Small intestine (tissue), 7 donors: ENCODE results near the gene P2RX3. TPM values are rescaled to one million over a fixed set of nuclear protein-coding genes. Genes with fewer than 3 reads are reported as not detected.

Experiments
- DNase-seq, 2 donors: peaks; one replicate each; pipeline versions ENCODE4 v3.0.0 to v3.0.0-alpha.2; 2013
- FAIRE-seq: peaks from 2 replicates; lab custom pipeline; 2012; peaks lifted over from hg19 to GRCh38; lab: Jason Lieb, UNC
- H3K27ac ChIP-seq, 3 donors: one replicate each; pipeline ENCODE4 v1.5.1; 2013; ENCODE audit warnings: low read length in 2 of 3, mild to moderate bottlenecking in 2 of 3, control low read depth in 1 of 3, inconsistent platforms in 1 of 3, low read depth in 1 of 3, moderate library complexity in 1 of 3
- H3K27me3 ChIP-seq, 3 donors: one replicate each; pipeline ENCODE4 v1.6.1; 2013; ENCODE audit warnings: low read length in 3 of 3, inconsistent platforms in 1 of 3; ENCODE audit not compliant: control insufficient read depth in 3 of 3, insufficient read depth in 3 of 3
- H3K36me3 ChIP-seq, 3 donors: one replicate each; pipeline ENCODE4 v1.6.1; 2013; ENCODE audit warnings: low read length in 3 of 3, inconsistent platforms in 1 of 3, low read depth in 1 of 3, mild to moderate bottlenecking in 1 of 3, moderate library complexity in 1 of 3; ENCODE audit not compliant: control insufficient read depth in 3 of 3, insufficient read depth in 2 of 3
- H3K4me1 ChIP-seq, 3 donors: one replicate each; pipeline ENCODE4 v1.6.1; 2013; ENCODE audit warnings: low read length in 2 of 3, inconsistent platforms in 1 of 3, low read depth in 1 of 3, mild to moderate bottlenecking in 1 of 3, moderate library complexity in 1 of 3; ENCODE audit not compliant: control insufficient read depth in 3 of 3, insufficient read depth in 2 of 3
- H3K4me3 ChIP-seq, 3 donors: one replicate each; pipeline ENCODE4 v1.5.1; 2013; ENCODE audit warnings: low read length in 3 of 3, control low read depth in 1 of 3, inconsistent platforms in 1 of 3, low read depth in 1 of 3, mild to moderate bottlenecking in 1 of 3, moderate library complexity in 1 of 3
- H3K9me3 ChIP-seq, 2 donors: one replicate each; pipeline ENCODE4 v1.6.1; 2013; ENCODE audit warnings: low read depth in 1 of 2, low read length in 1 of 2; ENCODE audit not compliant: control insufficient read depth in 2 of 2, insufficient read depth in 1 of 2
- WGBS, 3 donors: extraction: QIAGEN DNeasy Blood & Tissue Kit; methylation state at CpG; one replicate each; pipeline ENCODE4 v1.1.7; 2013; 5-methylcytosine and 5-hydroxymethylcytosine counted together
- polyA plus RNA-seq, 4 donors: library from polyadenylated mRNA; stranded (reverse) in 3 of 4; unstranded in 1 of 4; fragments of 200-250 nt in 3 of 4; fragments of 120-200 nt in 1 of 4; gene quantifications; one replicate each; pipeline versions ENCODE4 v1.2.1 to v1.2.3, GENCODE V29; 2013
- donor health status: healthy with polysubstance abuse.
- donor health status: control.
- donor health status: control.
- donor health status: Bipolar disorder and iron deficiency.
- donor health status: healthy.

P2RX3 gene
- polyA plus RNA-seq, 4 donors, result 0.46 to 0.68 TPM; not detected in 2

- Histone ChIP-seq H3K27ac (no peak overlapping the region), H3K4me1 (no peaks in the 10 kb centered on the region), H3K36me3 (peaks cover 0 to 24% (median 6%) of the 10 kb centered on the region in 3 donors), H3K9me3 (no peaks in the 10 kb centered on the region), H3K4me3 (no peak overlapping the region), H3K27me3 (no peaks in the 10 kb centered on the region)
- DNase-seq (no peak), FAIRE-seq (no peak)
- 50 to 71% (median 62%) methylated on average over 2 of the region's 2 CpGs for WGBS, 3 donors
Measured at GRCh38 chr11:57408771-57409170, 70.6 kb downstream of the P2RX3 start.

GRCh38 chr11:57409321-57410100, 71.4 kb downstream of the P2RX3 start:
- H3K4me1 ChIP-seq, result no peaks in the 10 kb centered on the region
- no peak overlapping the region for H3K4me3 ChIP-seq
- FAIRE-seq (no peak), DNase-seq (no peak)
- 94 to 96% (median 95%) methylated on average over 18 of the region's 18 CpGs for WGBS, 3 donors
- no peak overlapping the region for H3K27ac ChIP-seq
- H3K9me3 ChIP-seq, result no peaks in the 10 kb centered on the region
- H3K36me3 ChIP-seq, result peaks cover 0 to 27% (median 6%) of the 10 kb centered on the region in 3 donors
- H3K27me3 ChIP-seq, result no peaks in the 10 kb centered on the region

GRCh38 chr11:57410287-57410686, 72.1 kb downstream of the P2RX3 start:
- H3K36me3 ChIP-seq, result peaks cover 0 to 33% (median 6%) of the 10 kb centered on the region in 3 donors
- no peak for FAIRE-seq
- no peak overlapping the region for H3K27ac ChIP-seq
- H3K4me1 ChIP-seq, result no peaks in the 10 kb centered on the region
- no peak overlapping the region for H3K4me3 ChIP-seq
- no peaks in the 10 kb centered on the region for H3K9me3 ChIP-seq
- DNase-seq, result no peak
- H3K27me3 ChIP-seq, result no peaks in the 10 kb centered on the region

GRCh38 chr11:57413681-57414080, 75.5 kb downstream of the P2RX3 start:
- no peaks in the 10 kb centered on the region for H3K4me1 ChIP-seq
- WGBS, 3 donors, result 84 to 86% (median 85%) methylated on average over 4 of the region's 4 CpGs
- H3K4me3 ChIP-seq, result no peak overlapping the region
- H3K9me3 ChIP-seq, result no peaks in the 10 kb centered on the region
- peaks cover 0 to 45% (median 6%) of the 10 kb centered on the region in 3 donors for H3K36me3 ChIP-seq
- no peak for DNase-seq
- no peaks in the 10 kb centered on the region for H3K27me3 ChIP-seq
- FAIRE-seq, result no peak
- no peak overlapping the region for H3K27ac ChIP-seq

- Histone ChIP-seq H3K4me3 (no peak overlapping the region), H3K27me3 (no peaks in the 10 kb centered on the region), H3K9me3 (no peaks in the 10 kb centered on the region), H3K27ac (no peak overlapping the region), H3K4me1 (no peaks in the 10 kb centered on the region), H3K36me3 (peaks cover 0 to 35% (median 6%) of the 10 kb centered on the region in 3 donors)
- DNase-seq, result no peak
- 89 to 95% (median 90%) methylated on average over 11 of the region's 11 CpGs for WGBS, 3 donors
- FAIRE-seq, result no peak
Measured at GRCh38 chr11:57414612-57415212, 76.6 kb downstream of the P2RX3 start.

GRCh38 chr11:57416436-57416835, 78.3 kb downstream of the P2RX3 start:
- H3K9me3 ChIP-seq, result no peaks in the 10 kb centered on the region
- no peaks in the 10 kb centered on the region for H3K4me1 ChIP-seq
- WGBS, 3 donors, result 88 to 91% (median 90%) methylated on average over 3 of the region's 3 CpGs
- FAIRE-seq (no peak), DNase-seq (no peak)
- H3K27me3 ChIP-seq, result no peaks in the 10 kb centered on the region
- H3K27ac ChIP-seq, result no peak overlapping the region
- H3K4me3 ChIP-seq, result no peak overlapping the region
- peaks cover 0 to 38% (median 0%) of the 10 kb centered on the region in 3 donors for H3K36me3 ChIP-seq

- DNase-seq, result no peak
- Histone ChIP-seq H3K4me1 (no peaks in the 10 kb centered on the region), H3K27me3 (no peaks in the 10 kb centered on the region), H3K4me3 (no peak overlapping the region), H3K9me3 (no peaks in the 10 kb centered on the region), H3K27ac (no peak overlapping the region), H3K36me3 (peaks cover 0 to 38% (median 0%) of the 10 kb centered on the region in 3 donors)
- 77 to 87% (median 77%) methylated on average over 4 of the region's 4 CpGs for WGBS, 3 donors
- no peak for FAIRE-seq
Measured at GRCh38 chr11:57417056-57417455, 78.9 kb downstream of the P2RX3 start.

- Histone ChIP-seq H3K9me3 (no peaks in the 10 kb centered on the region), H3K36me3 (peaks cover 0 to 38% (median 0%) of the 10 kb centered on the region in 3 donors), H3K4me3 (no peak overlapping the region), H3K27ac (no peak overlapping the region), H3K27me3 (no peaks in the 10 kb centered on the region), H3K4me1 (no peaks in the 10 kb centered on the region)
- FAIRE-seq, result no peak
- no peak for DNase-seq
Measured at GRCh38 chr11:57418131-57418530, 80.0 kb downstream of the P2RX3 start.
